OCI-LY1 (cell line): ENCODE results near the gene MDC1.

Experiments used
- CTCF ChIP-seq: fragments of 200-600 bp; sonication (generic), shearing (Covaris generic); IDR thresholded peaks from 2 replicates; pipeline ENCODE4 v1.5.1; 2017; ENCODE audit warnings: mild to moderate bottlenecking, antibody characterized with exemption, low read length, moderate library complexity, mixed read lengths
- EZH2 ChIP-seq: fragments of 200-600 bp; sonication (generic), shearing (Covaris generic); IDR thresholded peaks from 2 replicates; pipeline ENCODE4 v1.8.0; 2017; ENCODE audit warnings: borderline replicate concordance, mixed run types, mild to moderate bottlenecking, antibody characterized with exemption, low read length, moderate library complexity, mixed read lengths

DNA sequence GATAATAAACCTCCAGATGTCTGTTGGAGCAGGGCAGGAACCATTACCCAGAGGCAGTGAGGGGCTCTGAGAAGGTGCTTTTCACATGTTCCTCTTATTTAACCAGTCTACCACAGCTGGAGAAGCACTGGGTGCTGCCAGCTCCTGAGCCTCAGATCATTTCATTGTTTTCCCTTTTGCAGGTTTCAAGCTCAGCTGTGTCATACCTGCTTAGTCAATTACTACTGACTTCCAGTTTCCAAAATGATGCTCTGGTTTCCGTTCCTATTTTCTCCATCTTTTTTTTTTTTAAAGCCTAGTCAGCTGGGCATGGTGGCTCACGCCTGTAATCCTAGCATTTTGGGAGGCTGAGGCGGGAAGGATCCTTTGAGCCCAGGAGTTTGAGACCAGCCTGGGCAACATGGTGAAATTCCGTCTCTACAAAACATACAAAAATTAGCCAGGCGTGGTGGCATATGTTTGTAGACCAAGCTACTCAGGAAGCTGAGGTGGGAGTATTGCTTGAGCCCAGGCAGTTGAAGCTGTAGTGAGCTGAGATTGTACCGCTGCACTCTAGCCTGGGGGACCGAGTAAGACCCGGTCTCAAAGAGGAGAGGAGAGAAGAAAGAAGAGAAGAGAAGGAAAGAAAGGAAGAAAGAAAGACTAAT lies 18.7 kb upstream of the MDC1 start:
- no peak for TF ChIP-seq CTCF
- TF ChIP-seq EZH2, result no peak
